Stimulated activated CD4-positive, alpha-beta T cell treated with anti-CD3 and anti-CD28 coated beads, Interleukin-1b, Interleukin-23, amount 100 ng/mL, for 24 hours (primary cell): ENCODE data around the gene SHE.
"Not testable (repeated sequence)": the region's sequence is repeated elsewhere in the genome, so short reads cannot be mapped to it uniquely, and the experiment has no call there.

Source experiments
- DNase-seq, 4 experiments: peaks; one replicate each; pipeline ENCODE4 v3.0.0-alpha.2; 2020; ENCODE audit warnings: low read depth in 4 of 4, low spot score in 1 of 4

SHE gene

GRCh38 chr1:154514066-154514553, 11.9 kb upstream of the SHE start:
- DNase-seq = no peak

GRCh38 chr1:154512760-154513159, 10.5 kb upstream of the SHE start:
- DNase-seq = no peak

- no peak for DNase-seq
Observed at GRCh38 chr1:154503898-154504297, 1.7 kb upstream of the SHE start.

GRCh38 chr1:154502744-154503115, 518 bp upstream of the SHE start:
- no peak for DNase-seq

GRCh38 chr1:154501423-154502065, 668 bp downstream of the SHE start:
- DNase-seq = no peak

- DNase-seq = no peak
Observed at GRCh38 chr1:154500533-154500932, 1.7 kb downstream of the SHE start.

GRCh38 chr1:154499446-154499845, 2.8 kb downstream of the SHE start:
- DNase-seq = no peak

GRCh38 chr1:154497026-154497806, 5.0 kb downstream of the SHE start:
- DNase-seq = no peak

GRCh38 chr1:154496383-154496782, 5.8 kb downstream of the SHE start:
- no peak for DNase-seq

GRCh38 chr1:154495496-154496273, 6.5 kb downstream of the SHE start:
- no peak for DNase-seq

- DNase-seq = no peak
Observed at GRCh38 chr1:154493276-154493675, 8.9 kb downstream of the SHE start.

- DNase-seq = no peak
Observed at GRCh38 chr1:154492115-154492514, 10.1 kb downstream of the SHE start.

- no peak for DNase-seq
Observed at GRCh38 chr1:154490317-154490716, 11.9 kb downstream of the SHE start.

- DNase-seq = no peak
Observed at GRCh38 chr1:154489695-154490274, 12.4 kb downstream of the SHE start.

GRCh38 chr1:154488922-154489321, 13.3 kb downstream of the SHE start:
- DNase-seq = no peak

GRCh38 chr1:154486756-154487155, 15.5 kb downstream of the SHE start:
- DNase-seq = not testable (repeated sequence)

GRCh38 chr1:154485910-154486496, 16.2 kb downstream of the SHE start:
- DNase-seq = no peak

- DNase-seq = no peak
Observed at GRCh38 chr1:154485106-154485505, 17.1 kb downstream of the SHE start.

GRCh38 chr1:154483941-154484803, 18.0 kb downstream of the SHE start:
- DNase-seq = no peak

GRCh38 chr1:154481053-154481452, 21.2 kb downstream of the SHE start:
- no peak for DNase-seq
